H1 (cell line): ENCODE results near the gene TRAP1. TPM values are rescaled to one million over a fixed set of nuclear protein-coding genes. Genes with fewer than 3 reads are reported as not detected.

Experiments
- CTCF ChIA-PET: fragments of 300-600 bp; sonication (Branson Sonifier 250); formaldehyde crosslinking; loops from one replicate; lab custom pipeline; 2021; ENCODE audit not compliant: partially characterized antibody; lab: Charles Lee
- POLR2A ChIA-PET: fragments of 300-600 bp; sonication (Branson Sonifier 250); formaldehyde crosslinking; loops from one replicate; lab custom pipeline; 2021; ENCODE audit warnings: inconsistent platforms; ENCODE audit not compliant: partially characterized antibody; lab: Charles Lee
- DNase-seq, 2 experiments: peaks; one replicate each; pipeline versions ENCODE4 v3.0.0 to v3.0.0-alpha.2; 2010 to 2022; ENCODE audit warnings: low spot score in 2 of 2, low read depth in 1 of 2, mixed read lengths in 1 of 2
- FAIRE-seq: peaks from 2 replicates; lab custom pipeline; 2011; peaks lifted over from hg19 to GRCh38; lab: Jason Lieb, UNC
- H2AFZ ChIP-seq: 2 replicates; pipeline ENCODE4 v1.8.1; 2012; ENCODE audit warnings: low read length, inconsistent platforms
- H2AK5ac ChIP-seq: 2 replicates; pipeline ENCODE4 v1.6.1; 2013; ENCODE audit warnings: low read depth, low read length
- H2BK120ac ChIP-seq: replicated peaks from 2 replicates; pipeline ENCODE3; 2013; ENCODE audit warnings: low read depth, low read length, inconsistent platforms
- H2BK12ac ChIP-seq: 2 replicates; pipeline ENCODE4 v1.6.1; 2013; ENCODE audit warnings: low read depth, low read length
- H2BK15ac ChIP-seq: 2 replicates; pipeline ENCODE4 v1.6.1; 2013; ENCODE audit warnings: low read length
- H2BK20ac ChIP-seq: 2 replicates; pipeline ENCODE4 v1.6.1; 2013; ENCODE audit warnings: low read length
- H2BK5ac ChIP-seq: 2 replicates; pipeline ENCODE4 v1.6.1; 2013; ENCODE audit warnings: low read depth, low read length
- H3K14ac ChIP-seq: 2 replicates; pipeline ENCODE4 v1.6.1; 2013; ENCODE audit warnings: inconsistent platforms; ENCODE audit not compliant: insufficient read length
- H3K18ac ChIP-seq: 2 replicates; pipeline ENCODE4 v1.6.1; 2013; ENCODE audit warnings: low read length; ENCODE audit errors: extremely low read depth
- H3K23ac ChIP-seq: 2 replicates; pipeline ENCODE4 v1.6.1; 2013; ENCODE audit warnings: inconsistent platforms; ENCODE audit not compliant: insufficient read length
- H3K23me2 ChIP-seq: 2 replicates; pipeline ENCODE4 v1.6.1; 2013; ENCODE audit warnings: low read depth, low read length
- H3K27ac ChIP-seq: 2 replicates; pipeline ENCODE4 v1.6.1; 2011; ENCODE audit warnings: low read depth, low read length, inconsistent platforms
- H3K27me3 ChIP-seq, 4 experiments: replicated peaks in 1 of 4; 1 replicate in 1 of 4; 2 replicates in 3 of 4; pipeline versions ENCODE4 v1.6.1 to v1.8.1; 2011 to 2013; ENCODE audit warnings: low read length in 3 of 4, mild to moderate bottlenecking in 3 of 4, inconsistent platforms in 2 of 4, mixed read lengths in 2 of 4, moderate library complexity in 1 of 4; ENCODE audit not compliant: control insufficient read depth in 3 of 4, insufficient read depth in 3 of 4; ENCODE audit errors: extremely low read depth in 1 of 4
- H3K36me3 ChIP-seq, 4 experiments: 2 replicates each; pipeline versions ENCODE4 v1.6.1 to v1.8.1; 2011 to 2013; ENCODE audit warnings: mild to moderate bottlenecking in 4 of 4, low read length in 3 of 4, moderate library complexity in 2 of 4, control low read depth in 1 of 4, inconsistent platforms in 1 of 4; ENCODE audit not compliant: insufficient read depth in 4 of 4, control insufficient read depth in 2 of 4
- H3K4ac ChIP-seq: replicated peaks from 2 replicates; pipeline ENCODE3; 2013; ENCODE audit warnings: low read length, low read depth, mixed read lengths, inconsistent platforms; ENCODE audit not compliant: insufficient read length
- H3K4me1 ChIP-seq, 4 experiments: replicated peaks in 1 of 4; 1 replicate in 1 of 4; 2 replicates in 3 of 4; pipeline versions ENCODE4 v1.6.1 to v1.8.1; 2011 to 2013; ENCODE audit warnings: low read length in 3 of 4, inconsistent platforms in 2 of 4, mixed read lengths in 1 of 4; ENCODE audit not compliant: insufficient read depth in 4 of 4, control insufficient read depth in 3 of 4
- H3K4me2 ChIP-seq, 2 experiments: 2 replicates each; pipeline versions ENCODE4 v1.6.1 to v1.8.1; 2011 to 2013; ENCODE audit warnings: low read depth in 2 of 2, low read length in 2 of 2, control low read depth in 1 of 2, inconsistent platforms in 1 of 2, mild to moderate bottlenecking in 1 of 2; ENCODE audit not compliant: insufficient read depth in 1 of 2
- H3K4me3 ChIP-seq, 4 experiments: fragments of 200-600, 300-600 bp in 1 of 4; sonication (generic), shearing (Covaris generic), sonication (Bioruptor Twin) in 1 of 4; 2 replicates each; pipeline versions ENCODE4 v1.5.1 to v1.8.1; 2011 to 2016; ENCODE audit warnings: low read length in 4 of 4, low read depth in 3 of 4, control low read depth in 2 of 4, inconsistent platforms in 2 of 4, mild to moderate bottlenecking in 2 of 4, mixed read lengths in 1 of 4, moderate library complexity in 1 of 4; ENCODE audit not compliant: insufficient read depth in 2 of 4; ENCODE audit errors: extremely low read depth in 1 of 4
- H3K56ac ChIP-seq: replicated peaks from 2 replicates; pipeline ENCODE3; 2013; ENCODE audit warnings: low read depth, mild to moderate bottlenecking, mixed read lengths, low read length, inconsistent platforms; ENCODE audit not compliant: insufficient read length
- H3K79me1 ChIP-seq: 2 replicates; pipeline ENCODE4 v1.6.1; 2013; ENCODE audit warnings: low read depth, low read length, control low read depth
- H3K79me2 ChIP-seq, 2 experiments: 2 replicates each; pipeline versions ENCODE4 v1.6.1 to v1.8.1; 2012 to 2013; ENCODE audit warnings: low read length in 2 of 2, mild to moderate bottlenecking in 2 of 2, inconsistent platforms in 1 of 2; ENCODE audit not compliant: insufficient read depth in 2 of 2, control insufficient read depth in 1 of 2
- H3K9ac ChIP-seq, 4 experiments: replicated peaks in 1 of 4; 1 replicate in 1 of 4; 2 replicates in 3 of 4; pipeline versions ENCODE4 v1.6.1 to v1.8.1; 2011 to 2013; ENCODE audit warnings: low read depth in 3 of 4, low read length in 3 of 4, control low read depth in 2 of 4, mild to moderate bottlenecking in 2 of 4, moderate library complexity in 2 of 4, inconsistent platforms in 1 of 4; ENCODE audit errors: extremely low read depth in 1 of 4
- H3K9me3 ChIP-seq, 2 experiments: 2 replicates each; pipeline versions ENCODE4 v1.6.1 to v1.8.1; 2012 to 2013; ENCODE audit warnings: mild to moderate bottlenecking in 2 of 2, moderate library complexity in 2 of 2, control low read depth in 1 of 2, inconsistent platforms in 1 of 2, low read depth in 1 of 2, low read length in 1 of 2, mixed read lengths in 1 of 2; ENCODE audit not compliant: insufficient read depth in 2 of 2
- H4K20me1 ChIP-seq, 2 experiments: replicated peaks in 1 of 2; 2 replicates each; pipeline versions ENCODE3 to v1.8.1; 2011 to 2013; ENCODE audit warnings: inconsistent platforms in 2 of 2, low read length in 2 of 2, mild to moderate bottlenecking in 1 of 2; ENCODE audit not compliant: insufficient read depth in 2 of 2, control insufficient read depth in 1 of 2
- H4K5ac ChIP-seq: 2 replicates; pipeline ENCODE4 v1.6.1; 2013; ENCODE audit warnings: low read length, low read depth, mixed read lengths, inconsistent platforms; ENCODE audit not compliant: insufficient read length
- H4K8ac ChIP-seq: 2 replicates; pipeline ENCODE4 v1.8.0; 2013; ENCODE audit warnings: mild to moderate bottlenecking, moderate library complexity, low read length, inconsistent platforms; ENCODE audit not compliant: insufficient read depth; ENCODE audit errors: extremely low read depth
- H4K91ac ChIP-seq: replicated peaks from 2 replicates; pipeline ENCODE3; 2013; ENCODE audit warnings: low read length, mixed read lengths, inconsistent platforms; ENCODE audit not compliant: insufficient read length
- BCL11A ChIP-seq, 2 experiments: IDR thresholded peaks; one replicate each; pipeline ENCODE4 v1.6.1; 2011; ENCODE audit warnings: low read depth in 2 of 2, low read length in 2 of 2, mild to moderate bottlenecking in 2 of 2
- CBX8 ChIP-seq: fragments of 300-800, 300-1000 bp; sonication (generic); IDR thresholded peaks from 2 replicates; pipeline ENCODE4 v1.7.1; 2016; ENCODE audit warnings: low read depth, low read length, borderline replicate concordance
- HDAC6 ChIP-seq: IDR thresholded peaks from one replicate; pipeline ENCODE4 v1.7.1; 2012; ENCODE audit warnings: low read depth, mild to moderate bottlenecking, inconsistent platforms, low read length, moderate library complexity
- JUN ChIP-seq: IDR thresholded peaks from 2 replicates; pipeline ENCODE4 v1.6.1; 2011; ENCODE audit warnings: low read depth, mild to moderate bottlenecking, improper control_type of control experiment, low read length
- WGBS, 2 experiments: shearing (Covaris generic) in 1 of 2; methylation state at CpG; one replicate each; pipeline versions ENCODE4 v1.1.6 to v1.1.7; 2013 to 2015; ENCODE audit warnings: low lambda C conversion rate in 2 of 2, mixed read lengths in 2 of 2, inconsistent platforms in 1 of 2, low coverage in 1 of 2, missing lambda C conversion rate in 1 of 2; ENCODE audit not compliant: insufficient replicate concordance in 2 of 2, insufficient coverage in 1 of 2, insufficient read length in 1 of 2; ENCODE audit errors: extremely low coverage in 1 of 2, missing lambda C conversion rate in 1 of 2; 5-methylcytosine and 5-hydroxymethylcytosine counted together
- polyA plus RNA-seq, 7 experiments: library from polyadenylated mRNA; depleted of rRNA in 3 of 7; stranded (reverse) in 5 of 7; unstranded in 2 of 7; fragments of >200 nt in 5 of 7; fragments of 200-250 nt in 2 of 7; gene quantifications; 1 replicate in 5 of 7; 2 replicates in 1 of 7; 4 replicates in 1 of 7; pipeline versions ENCODE4 v1.2.1 to v1.2.3, GENCODE V29; 2011 to 2013; ENCODE audit warnings: missing spikeins in 2 of 7, mixed read lengths in 2 of 7
- total RNA-seq: library from RNA; stranded (reverse); fragmentation: NEBNext Ultra II Directional; extraction: Animal tissue kit (Norgen Biotek cat#: 25700); gene quantifications from 2 replicates; pipeline ENCODE4 v1.2.1, GENCODE V29; 2021

The TRAP1 gene
- total and polyA plus RNA-seq, 2 of the 8 experiments (the other 6 are each of a cell fraction or from before 2014, with no cell fraction given), result 215 to 283 TPM

GRCh38 chr16:3732171-3732570 lies 14.8 kb upstream of the TRAP1 start:
- Histone ChIP-seq H2BK5ac (no peak overlapping the region), H4K20me1 (peaks cover 4 to 8% of the 10 kb centered on the region in 2 experiments), H4K8ac (no peak overlapping the region), H3K4me3 (no peak overlapping the region), H3K4ac (no peak overlapping the region), H3K14ac (no peak overlapping the region), H4K91ac (no peak overlapping the region), H2BK15ac (no peak overlapping the region), H3K4me1 (no peaks in the 10 kb centered on the region; a peak in 1 of 7 replicates), H3K27ac (no peak overlapping the region), H3K23me2 (no peaks in the 10 kb centered on the region), H3K36me3 (peaks cover 16 to 73% (median 56%) of the 10 kb centered on the region in 4 experiments; a peak in 6 of 8 replicates), H3K4me2 (no peak overlapping the region), H3K9ac (no peak overlapping the region), H3K56ac (no peak overlapping the region), H3K23ac (no peak overlapping the region), H2BK12ac (no peak overlapping the region), H3K79me1 (no peaks in the 10 kb centered on the region; the same call in 1 of the 2 replicates), H3K79me2 (no peaks in the 10 kb centered on the region), H2BK20ac (no peak overlapping the region), H2AK5ac (no peak overlapping the region), H3K18ac (no peak overlapping the region), H3K9me3 (no peaks in the 10 kb centered on the region), H2AFZ (no peak overlapping the region), H2BK120ac (no peak overlapping the region), H3K27me3 (no peaks in the 10 kb centered on the region), H4K5ac (no peak overlapping the region)
- no peak for FAIRE-seq
- TF ChIP-seq BCL11A (IDR thresholded peaks at IDR 0.05; ENCODE audit: low read depth in 2 of 2, low read length in 2 of 2) (no peak), JUN (no peak), HDAC6 (no peak), CBX8 (no peak)
- ChIA-PET CTCF (interaction anchor here (0.6 to 1.4 kb wide), 8 partner anchors 9 to 461 kb away, joined by 3 to 4 read pairs (median 3); no protein-coding TSS in a partner anchor), POLR2A (no interaction called here)
- DNase-seq, result no peak
- 93% methylated on average over 8 of the region's 8 CpGs; no CpG with 5 or more reads in 1 of the 2 experiments for WGBS, 2 experiments
